GM23338 (cell line): ENCODE measurements around the gene ENOX1. TPM values are rescaled to one million over a fixed set of nuclear protein-coding genes. Genes with fewer than 3 reads are reported as not detected.

Experiments
- ATAC-seq: fragments of 200-7000 bp; cut with Tn5 transposase; 3 replicates; pipeline ENCODE4 v1.9.1; 2020
- DNase-seq: peaks from one replicate; pipeline ENCODE4 v3.0.0-alpha.2; 2015; ENCODE audit warnings: low spot score
- H2AFZ ChIP-seq: fragments of 200-600 bp; sonication (generic); 2 replicates; pipeline ENCODE4 v1.8.0; 2016; ENCODE audit warnings: antibody characterized with exemption, mild to moderate bottlenecking, moderate library complexity
- H3F3A ChIP-seq: fragments of 200-600 bp; sonication (generic); replicated peaks from 2 replicates; pipeline ENCODE4 v1.8.0; 2017; ENCODE audit warnings: antibody characterized with exemption, mixed run types, low read depth
- H3K27ac ChIP-seq: fragments of 200-600 bp; sonication (generic); 2 replicates; pipeline ENCODE4 v1.6.1; 2016; ENCODE audit warnings: low read depth
- H3K27me3 ChIP-seq: fragments of 200-600 bp; sonication (generic); 2 replicates; pipeline ENCODE4 v1.8.0; 2016; ENCODE audit warnings: mild to moderate bottlenecking, mixed run types, moderate library complexity; ENCODE audit not compliant: insufficient read depth
- H3K36me3 ChIP-seq: fragments of 200-600 bp; sonication (generic); 2 replicates; pipeline ENCODE4 v1.8.0; 2016; ENCODE audit warnings: mild to moderate bottlenecking; ENCODE audit not compliant: insufficient read depth
- H3K4me1 ChIP-seq: fragments of 200-600 bp; sonication (generic); 2 replicates; pipeline ENCODE4 v1.8.0; 2016; ENCODE audit warnings: mild to moderate bottlenecking, moderate library complexity; ENCODE audit not compliant: insufficient read depth
- H3K4me2 ChIP-seq: fragments of 200-600 bp; sonication (generic); 2 replicates; pipeline ENCODE4 v1.7.1; 2017; ENCODE audit warnings: mixed run types
- H3K4me3 ChIP-seq: fragments of 200-600 bp; sonication (generic); 2 replicates; pipeline ENCODE4 v1.6.1; 2016; ENCODE audit warnings: mixed run types
- H3K79me2 ChIP-seq: fragments of 200-600 bp; sonication (generic); replicated peaks from 2 replicates; pipeline ENCODE4 v1.8.0; 2017; ENCODE audit warnings: mild to moderate bottlenecking; ENCODE audit not compliant: insufficient read depth
- H3K9me2 ChIP-seq: fragments of 200-600 bp; sonication (generic); 2 replicates; pipeline ENCODE4 v1.8.0; 2017; ENCODE audit not compliant: insufficient read depth
- H4K20me1 ChIP-seq: fragments of 200-600 bp; sonication (generic); replicated peaks from 2 replicates; pipeline ENCODE4 v1.8.0; 2017; ENCODE audit warnings: mild to moderate bottlenecking; ENCODE audit not compliant: insufficient read depth
- H3K27ac Mint-ChIP-seq: 2 replicates; pipeline ENCODE4 v1.8.0; 2020; ENCODE audit warnings: inconsistent platforms, mild to moderate bottlenecking, moderate library complexity, mixed read lengths
- H3K27me3 Mint-ChIP-seq: 3 replicates; pipeline ENCODE4 v1.8.0; 2022; ENCODE audit warnings: low read depth, mild to moderate bottlenecking, moderate library complexity, mixed read lengths, inconsistent platforms; ENCODE audit not compliant: insufficient read depth, poor library complexity
- H3K36me3 Mint-ChIP-seq: 3 replicates; pipeline ENCODE4 v1.8.0; 2021; ENCODE audit warnings: low read depth, mild to moderate bottlenecking, inconsistent platforms, moderate library complexity, mixed read lengths
- H3K4me1 Mint-ChIP-seq: 3 replicates; pipeline ENCODE4 v1.8.0; 2020; ENCODE audit warnings: mild to moderate bottlenecking, inconsistent platforms, mixed read lengths
- H3K4me3 Mint-ChIP-seq: 3 replicates; pipeline ENCODE4 v1.8.0; 2021; ENCODE audit warnings: moderate library complexity, mild to moderate bottlenecking, inconsistent platforms, mixed read lengths
- H3K9me3 Mint-ChIP-seq: 3 replicates; pipeline ENCODE4 v1.8.0; 2020; ENCODE audit warnings: moderate library complexity, mild to moderate bottlenecking, inconsistent platforms, mixed read lengths
- CREB1 ChIP-seq: fragments of 250-450 bp; sonication (Bioruptor Pico); IDR thresholded peaks from 2 replicates; pipeline ENCODE4 v1.5.0; 2020; ENCODE audit warnings: low read depth, mild to moderate bottlenecking, moderate library complexity
- JUNB ChIP-seq: IDR thresholded peaks from one replicate; pipeline ENCODE4 v1.6.1; 2016; ENCODE audit warnings: antibody characterized with exemption; ENCODE audit not compliant: unreplicated experiment
- NANOG ChIP-seq: IDR thresholded peaks from 2 replicates; pipeline ENCODE4 v1.6.1; 2016; ENCODE audit warnings: antibody characterized with exemption, borderline replicate concordance
- POLR2AphosphoS5 ChIP-seq: IDR thresholded peaks from 2 replicates; pipeline ENCODE4 v1.6.1; 2016; ENCODE audit warnings: antibody characterized with exemption, low read depth
- STAT1 ChIP-seq: IDR thresholded peaks from one replicate; pipeline ENCODE4 v1.6.1; 2016; ENCODE audit warnings: antibody characterized with exemption; ENCODE audit not compliant: unreplicated experiment
- polyA plus RNA-seq: library from polyadenylated mRNA; unstranded; fragments of >200 nt; fragmentation: Nextera tagmentation; extraction: Ambion mirVana; gene quantifications from 2 replicates; pipeline ENCODE4 v1.2.1, GENCODE V29; 2016
- total RNA-seq: library from RNA; depleted of rRNA; stranded (reverse); fragments of >200 nt; shearing (Covaris generic); gene quantifications from 2 replicates; pipeline ENCODE4 v1.2.3, GENCODE V29; 2014
- TF ChIP-seq, protein P1 (sequence below): fragments of 250-450 bp; sonication (Bioruptor Pico); IDR thresholded peaks from 2 replicates; pipeline ENCODE4 v1.5.0; 2020; ENCODE audit warnings: mild to moderate bottlenecking, moderate library complexity

ENOX1 gene
- total and polyA plus RNA-seq, 2 experiments from 2014 or later: 0.66 to 0.81 TPM

DNA sequence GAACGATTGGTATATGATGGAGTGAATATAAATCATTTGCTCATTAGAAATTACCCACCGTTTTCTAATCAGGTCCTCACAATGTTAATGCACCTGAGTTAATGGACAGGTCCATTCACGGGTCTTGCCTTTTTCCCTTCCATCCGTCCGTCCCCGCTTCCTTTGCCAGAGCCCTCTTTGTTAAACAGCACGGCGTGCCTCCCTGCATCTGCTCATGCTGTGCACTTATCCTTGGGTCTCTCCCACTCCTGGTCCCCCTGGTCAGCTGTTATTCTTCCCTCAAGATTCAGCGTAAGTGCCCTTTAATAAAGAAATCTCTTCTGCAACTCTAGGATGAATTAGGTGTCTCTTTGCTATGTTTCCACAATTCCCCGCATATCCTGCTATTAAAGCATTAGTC lies 438.9 kb downstream of the ENOX1 start:
- Histone ChIP-seq H3K79me2 (no peaks in the 10 kb centered on the region), H4K20me1 (no peaks in the 10 kb centered on the region), H3K27me3 (no peaks in the 10 kb centered on the region), H2AFZ (0 out of 2 replicates have a peak overlapping the region, but pooled peaks have one; percentile 2), H3K36me3 (no peaks in the 10 kb centered on the region), H3K9me2 (peaks cover 6% of the 10 kb centered on the region; the same call in 1 of the 2 replicates), H3K4me1 (no peaks in the 10 kb centered on the region), H3K27ac (no peak overlapping the region), H3F3A (no peaks in the 10 kb centered on the region), H3K4me3 (no peak overlapping the region), H3K4me2 (no peak overlapping the region)
- peaks cover 7% of the 10 kb centered on the region for H3K27me3 Mint-ChIP-seq
- no peaks in the 10 kb centered on the region for H3K36me3 Mint-ChIP-seq
- no peak overlapping the region for H3K4me3 Mint-ChIP-seq
- ATAC-seq: peak; percentile 78
- peaks cover 19% of the 10 kb centered on the region for H3K4me1 Mint-ChIP-seq
- DNase-seq: no peak
- no peaks in the 10 kb centered on the region for H3K9me3 Mint-ChIP-seq
- TF ChIP-seq, protein P1, sequence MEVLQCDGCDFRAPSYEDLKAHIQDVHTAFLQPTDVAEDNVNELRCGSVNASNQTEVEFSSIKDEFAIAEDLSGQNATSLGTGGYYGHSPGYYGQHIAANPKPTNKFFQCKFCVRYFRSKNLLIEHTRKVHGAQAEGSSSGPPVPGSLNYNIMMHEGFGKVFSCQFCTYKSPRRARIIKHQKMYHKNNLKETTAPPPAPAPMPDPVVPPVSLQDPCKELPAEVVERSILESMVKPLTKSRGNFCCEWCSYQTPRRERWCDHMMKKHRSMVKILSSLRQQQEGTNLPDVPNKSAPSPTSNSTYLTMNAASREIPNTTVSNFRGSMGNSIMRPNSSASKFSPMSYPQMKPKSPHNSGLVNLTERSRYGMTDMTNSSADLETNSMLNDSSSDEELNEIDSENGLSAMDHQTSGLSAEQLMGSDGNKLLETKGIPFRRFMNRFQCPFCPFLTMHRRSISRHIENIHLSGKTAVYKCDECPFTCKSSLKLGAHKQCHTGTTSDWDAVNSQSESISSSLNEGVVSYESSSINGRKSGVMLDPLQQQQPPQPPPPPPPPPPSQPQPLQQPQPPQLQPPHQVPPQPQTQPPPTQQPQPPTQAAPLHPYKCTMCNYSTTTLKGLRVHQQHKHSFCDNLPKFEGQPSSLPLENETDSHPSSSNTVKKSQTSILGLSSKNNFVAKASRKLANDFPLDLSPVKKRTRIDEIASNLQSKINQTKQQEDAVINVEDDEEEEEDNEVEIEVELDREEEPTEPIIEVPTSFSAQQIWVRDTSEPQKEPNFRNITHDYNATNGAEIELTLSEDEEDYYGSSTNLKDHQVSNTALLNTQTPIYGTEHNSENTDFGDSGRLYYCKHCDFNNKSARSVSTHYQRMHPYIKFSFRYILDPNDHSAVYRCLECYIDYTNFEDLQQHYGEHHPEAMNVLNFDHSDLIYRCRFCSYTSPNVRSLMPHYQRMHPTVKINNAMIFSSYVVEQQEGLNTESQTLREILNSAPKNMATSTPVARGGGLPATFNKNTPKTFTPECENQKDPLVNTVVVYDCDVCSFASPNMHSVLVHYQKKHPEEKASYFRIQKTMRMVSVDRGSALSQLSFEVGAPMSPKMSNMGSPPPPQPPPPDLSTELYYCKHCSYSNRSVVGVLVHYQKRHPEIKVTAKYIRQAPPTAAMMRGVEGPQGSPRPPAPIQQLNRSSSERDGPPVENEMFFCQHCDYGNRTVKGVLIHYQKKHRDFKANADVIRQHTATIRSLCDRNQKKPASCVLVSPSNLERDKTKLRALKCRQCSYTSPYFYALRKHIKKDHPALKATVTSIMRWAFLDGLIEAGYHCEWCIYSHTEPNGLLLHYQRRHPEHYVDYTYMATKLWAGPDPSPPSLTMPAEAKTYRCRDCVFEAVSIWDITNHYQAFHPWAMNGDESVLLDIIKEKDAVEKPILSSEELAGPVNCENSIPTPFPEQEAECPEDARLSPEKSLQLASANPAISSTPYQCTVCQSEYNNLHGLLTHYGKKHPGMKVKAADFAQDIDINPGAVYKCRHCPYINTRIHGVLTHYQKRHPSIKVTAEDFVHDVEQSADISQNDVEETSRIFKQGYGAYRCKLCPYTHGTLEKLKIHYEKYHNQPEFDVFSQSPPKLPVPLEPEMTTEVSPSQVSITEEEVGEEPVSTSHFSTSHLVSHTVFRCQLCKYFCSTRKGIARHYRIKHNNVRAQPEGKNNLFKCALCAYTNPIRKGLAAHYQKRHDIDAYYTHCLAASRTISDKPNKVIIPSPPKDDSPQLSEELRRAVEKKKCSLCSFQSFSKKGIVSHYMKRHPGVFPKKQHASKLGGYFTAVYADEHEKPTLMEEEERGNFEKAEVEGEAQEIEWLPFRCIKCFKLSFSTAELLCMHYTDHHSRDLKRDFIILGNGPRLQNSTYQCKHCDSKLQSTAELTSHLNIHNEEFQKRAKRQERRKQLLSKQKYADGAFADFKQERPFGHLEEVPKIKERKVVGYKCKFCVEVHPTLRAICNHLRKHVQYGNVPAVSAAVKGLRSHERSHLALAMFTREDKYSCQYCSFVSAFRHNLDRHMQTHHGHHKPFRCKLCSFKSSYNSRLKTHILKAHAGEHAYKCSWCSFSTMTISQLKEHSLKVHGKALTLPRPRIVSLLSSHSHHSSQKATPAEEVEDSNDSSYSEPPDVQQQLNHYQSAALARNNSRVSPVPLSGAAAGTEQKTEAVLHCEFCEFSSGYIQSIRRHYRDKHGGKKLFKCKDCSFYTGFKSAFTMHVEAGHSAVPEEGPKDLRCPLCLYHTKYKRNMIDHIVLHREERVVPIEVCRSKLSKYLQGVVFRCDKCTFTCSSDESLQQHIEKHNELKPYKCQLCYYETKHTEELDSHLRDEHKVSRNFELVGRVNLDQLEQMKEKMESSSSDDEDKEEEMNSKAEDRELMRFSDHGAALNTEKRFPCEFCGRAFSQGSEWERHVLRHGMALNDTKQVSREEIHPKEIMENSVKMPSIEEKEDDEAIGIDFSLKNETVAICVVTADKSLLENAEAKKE: no peak
- TF ChIP-seq POLR2AphosphoS5 (no peak), CREB1 (no peak), NANOG (no peak), JUNB (no peak), STAT1 (no peak)
- H3K27ac Mint-ChIP-seq: no peak overlapping the region

DNA sequence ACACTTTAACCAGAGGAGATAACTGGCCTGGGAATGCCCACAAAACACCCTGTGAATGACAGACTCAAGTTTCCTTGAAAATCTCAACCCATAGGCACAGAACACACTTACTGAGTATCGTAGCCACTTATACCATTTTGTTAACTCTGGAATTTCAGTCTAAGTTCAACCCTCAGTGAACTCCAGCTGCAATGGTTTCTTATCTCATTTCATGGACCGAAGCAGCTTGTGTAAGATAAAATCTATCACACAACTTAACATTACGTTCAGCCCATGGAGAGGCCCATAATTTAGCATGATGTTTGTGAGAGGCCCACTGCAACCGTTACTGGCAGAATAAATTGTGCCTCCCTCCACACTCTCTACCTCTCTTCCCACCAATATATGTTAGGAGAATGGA lies 440.3 kb downstream of the ENOX1 start:
- peaks cover 7% of the 10 kb centered on the region for H3K27me3 Mint-ChIP-seq
- H4K20me1 ChIP-seq: no peaks in the 10 kb centered on the region
- ATAC-seq: no peak
- TF ChIP-seq, protein P1: no peak
- TF ChIP-seq NANOG (no peak), POLR2AphosphoS5 (no peak)

More for the DNA sequence above, 440.3 kb downstream of the ENOX1 start:
- H3K4me3 Mint-ChIP-seq: no peak overlapping the region
- no peak overlapping the region for H3K27ac Mint-ChIP-seq
- no peak overlapping the region for H3K4me3 ChIP-seq
- H3K36me3 Mint-ChIP-seq: no peaks in the 10 kb centered on the region
- H3K27me3 ChIP-seq: no peaks in the 10 kb centered on the region
- H3K4me2 ChIP-seq: no peak overlapping the region
- no peak for DNase-seq
- no peaks in the 10 kb centered on the region for H3K9me3 Mint-ChIP-seq
- peaks cover 6% of the 10 kb centered on the region; the same call in 1 of the 2 replicates for H3K9me2 ChIP-seq
- H3K79me2 ChIP-seq: no peaks in the 10 kb centered on the region
- H3K36me3 ChIP-seq: no peaks in the 10 kb centered on the region
- H3F3A ChIP-seq: no peaks in the 10 kb centered on the region
- peaks cover 19% of the 10 kb centered on the region for H3K4me1 Mint-ChIP-seq
- H3K4me1 ChIP-seq: no peaks in the 10 kb centered on the region
- H2AFZ ChIP-seq: peak overlapping the region; percentile 53; the same call in 1 of the 2 replicates
- no peak overlapping the region for H3K27ac ChIP-seq
